ENCODE measurements around the gene SYT1.

DNA sequence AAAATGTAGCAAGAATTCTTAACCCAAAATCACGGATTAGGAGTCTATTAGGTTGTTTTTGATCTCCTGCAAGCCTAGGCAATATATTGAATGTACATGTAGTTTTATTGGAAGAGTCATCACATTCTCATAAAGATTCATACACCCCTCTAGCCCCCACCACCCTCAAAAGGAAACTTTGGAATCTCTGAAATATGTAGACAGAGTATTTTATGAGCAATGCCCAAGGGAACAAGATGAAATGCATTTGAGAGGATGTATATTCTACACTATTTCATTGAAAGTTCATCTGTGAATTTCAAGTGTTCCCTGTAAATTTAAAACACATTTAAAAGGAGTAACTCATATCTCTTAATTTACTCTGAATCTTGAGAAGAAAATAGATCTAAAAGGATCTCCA lies 103.7 kb downstream of the SYT1 start:
- TF ChIP-seq POLR2A (IDR thresholded peaks at IDR 0.05) = no peak
- TF ChIP-seq, protein P1, sequence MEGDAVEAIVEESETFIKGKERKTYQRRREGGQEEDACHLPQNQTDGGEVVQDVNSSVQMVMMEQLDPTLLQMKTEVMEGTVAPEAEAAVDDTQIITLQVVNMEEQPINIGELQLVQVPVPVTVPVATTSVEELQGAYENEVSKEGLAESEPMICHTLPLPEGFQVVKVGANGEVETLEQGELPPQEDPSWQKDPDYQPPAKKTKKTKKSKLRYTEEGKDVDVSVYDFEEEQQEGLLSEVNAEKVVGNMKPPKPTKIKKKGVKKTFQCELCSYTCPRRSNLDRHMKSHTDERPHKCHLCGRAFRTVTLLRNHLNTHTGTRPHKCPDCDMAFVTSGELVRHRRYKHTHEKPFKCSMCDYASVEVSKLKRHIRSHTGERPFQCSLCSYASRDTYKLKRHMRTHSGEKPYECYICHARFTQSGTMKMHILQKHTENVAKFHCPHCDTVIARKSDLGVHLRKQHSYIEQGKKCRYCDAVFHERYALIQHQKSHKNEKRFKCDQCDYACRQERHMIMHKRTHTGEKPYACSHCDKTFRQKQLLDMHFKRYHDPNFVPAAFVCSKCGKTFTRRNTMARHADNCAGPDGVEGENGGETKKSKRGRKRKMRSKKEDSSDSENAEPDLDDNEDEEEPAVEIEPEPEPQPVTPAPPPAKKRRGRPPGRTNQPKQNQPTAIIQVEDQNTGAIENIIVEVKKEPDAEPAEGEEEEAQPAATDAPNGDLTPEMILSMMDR (IDR thresholded peaks at IDR 0.05 in 8 of 11, conservative IDR thresholded peaks at IDR 0.05 in 3 of 11) = no peak
